ENCODE data around the gene NME7.

NME7 gene

GRCh38 chr1:169124459-169124858, 243.1 kb downstream of the NME7 start:
- no peak for DNase-seq

GRCh38 chr1:169122976-169123375, 244.6 kb downstream of the NME7 start:
- DNase-seq, result no peak

GRCh38 chr1:169121146-169121923, 246.3 kb downstream of the NME7 start:
- DNase-seq, result no peak

GRCh38 chr1:169120066-169120465, 247.5 kb downstream of the NME7 start:
- DNase-seq, result no peak

- DNase-seq, result peak; percentile 57
Observed at GRCh38 chr1:169119405-169119804, 248.2 kb downstream of the NME7 start.

GRCh38 chr1:169118227-169118626, 249.4 kb downstream of the NME7 start:
- DNase-seq, result no peak

- DNase-seq, result no peak
Observed at GRCh38 chr1:169117599-169117998, 250.0 kb downstream of the NME7 start.

GRCh38 chr1:169117014-169117413, 250.6 kb downstream of the NME7 start:
- DNase-seq, result no peak

GRCh38 chr1:169115891-169116585, 251.6 kb downstream of the NME7 start:
- DNase-seq, result no peak

- DNase-seq, result peak; percentile 95
Observed at GRCh38 chr1:169113613-169114119, 253.9 kb downstream of the NME7 start.

- no peak for DNase-seq
Observed at GRCh38 chr1:169112241-169112640, 255.4 kb downstream of the NME7 start.

- DNase-seq, result no peak
Observed at GRCh38 chr1:169111472-169111871, 256.1 kb downstream of the NME7 start.

- DNase-seq, result peak; percentile 59
Observed at GRCh38 chr1:169110689-169111447, 256.7 kb downstream of the NME7 start.

- DNase-seq, result no peak
Observed at GRCh38 chr1:169110236-169110635, 257.4 kb downstream of the NME7 start.

- DNase-seq, result peak; percentile 62
Observed at GRCh38 chr1:169109561-169110134, 257.9 kb downstream of the NME7 start.

- DNase-seq, result no peak
Observed at GRCh38 chr1:169108863-169109560, 258.6 kb downstream of the NME7 start.

GRCh38 chr1:169108223-169108622, 259.4 kb downstream of the NME7 start:
- no peak for DNase-seq

- peak; percentile 35 for DNase-seq
Observed at GRCh38 chr1:169107603-169108208, 259.9 kb downstream of the NME7 start.

- DNase-seq, result peak; percentile 45
Observed at GRCh38 chr1:169106921-169107602, 260.5 kb downstream of the NME7 start.

GRCh38 chr1:169106095-169106920, 261.3 kb downstream of the NME7 start, which contains the start of gene ATP1B1:
Gene ATP1B1 (plus strand): TSS chr1:169106690. CDS start chr1:169106830, 140 bp downstream.
- peak; percentile 79 for DNase-seq

All from fibroblast of skin of scalp (primary cell).